Nephron progenitor cell (in vitro differentiated cells): ENCODE measurements around the gene VSX1.

Experiments used
- DNase-seq: peaks from one replicate; pipeline ENCODE4 v3.0.0; 2021
- H3K27ac Mint-ChIP-seq: 2 replicates; pipeline ENCODE4 v1.8.0; 2021; ENCODE audit warnings: mild to moderate bottlenecking, moderate library complexity, mixed read lengths
- H3K27me3 Mint-ChIP-seq: 2 replicates; pipeline ENCODE4 v1.8.0; 2021; ENCODE audit warnings: mild to moderate bottlenecking, low read depth, mixed read lengths; ENCODE audit not compliant: poor library complexity
- H3K36me3 Mint-ChIP-seq: 2 replicates; pipeline ENCODE4 v1.8.0; 2021; ENCODE audit warnings: low read depth, mixed read lengths
- H3K4me1 Mint-ChIP-seq: 2 replicates; pipeline ENCODE4 v1.8.0; 2021; ENCODE audit warnings: mixed read lengths
- H3K4me3 Mint-ChIP-seq: 2 replicates; pipeline ENCODE4 v1.8.0; 2021; ENCODE audit warnings: mild to moderate bottlenecking, moderate library complexity, mixed read lengths
- H3K9me3 Mint-ChIP-seq: 2 replicates; pipeline ENCODE4 v1.8.0; 2021; ENCODE audit warnings: mild to moderate bottlenecking, moderate library complexity, mixed read lengths
- TF ChIP-seq, protein P1 (sequence below): fragments of 200-600 bp; sonication (generic); IDR thresholded peaks from 2 replicates; pipeline ENCODE4 v1.5.0; 2021; ENCODE audit warnings: antibody characterized with exemption

The VSX1 gene

DNA sequence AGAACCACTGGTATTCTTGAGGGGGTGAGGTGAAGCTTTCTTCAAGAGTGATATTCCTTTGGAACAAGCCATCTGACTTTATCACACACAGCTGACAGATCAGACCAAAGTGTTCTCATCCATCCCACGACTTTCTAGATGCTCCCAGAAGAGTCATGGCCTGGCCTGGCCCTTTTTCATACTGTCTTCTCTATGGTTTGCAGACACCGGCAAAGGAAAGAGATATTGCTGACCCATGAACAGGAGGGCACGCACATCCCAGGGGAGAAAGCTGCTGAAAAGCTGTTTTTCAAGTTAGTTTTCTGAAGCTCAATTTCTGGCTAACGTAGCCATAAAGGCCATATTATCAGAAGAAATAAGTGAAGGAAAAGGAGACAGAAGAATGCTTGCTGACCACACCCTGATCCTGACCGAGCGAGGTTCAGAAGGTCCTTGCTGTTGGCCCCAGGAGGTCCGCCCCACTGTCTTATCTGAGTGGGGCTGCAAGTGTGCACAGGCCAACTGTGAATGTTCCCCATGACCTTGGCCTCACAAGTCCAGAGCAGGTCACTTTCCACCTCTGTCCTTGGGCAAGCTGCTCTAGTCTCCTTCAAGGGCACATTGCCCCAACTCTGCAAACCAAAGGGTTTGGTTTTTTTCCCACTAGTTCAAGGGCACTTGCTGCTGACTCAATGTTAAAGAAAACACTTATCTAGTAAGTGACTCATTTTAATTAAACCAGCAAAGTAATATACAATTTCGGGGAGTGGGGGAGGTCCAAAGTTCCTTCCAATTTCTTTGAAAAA lies 26.0 kb downstream of the VSX1 start:
- TF ChIP-seq, protein P1, sequence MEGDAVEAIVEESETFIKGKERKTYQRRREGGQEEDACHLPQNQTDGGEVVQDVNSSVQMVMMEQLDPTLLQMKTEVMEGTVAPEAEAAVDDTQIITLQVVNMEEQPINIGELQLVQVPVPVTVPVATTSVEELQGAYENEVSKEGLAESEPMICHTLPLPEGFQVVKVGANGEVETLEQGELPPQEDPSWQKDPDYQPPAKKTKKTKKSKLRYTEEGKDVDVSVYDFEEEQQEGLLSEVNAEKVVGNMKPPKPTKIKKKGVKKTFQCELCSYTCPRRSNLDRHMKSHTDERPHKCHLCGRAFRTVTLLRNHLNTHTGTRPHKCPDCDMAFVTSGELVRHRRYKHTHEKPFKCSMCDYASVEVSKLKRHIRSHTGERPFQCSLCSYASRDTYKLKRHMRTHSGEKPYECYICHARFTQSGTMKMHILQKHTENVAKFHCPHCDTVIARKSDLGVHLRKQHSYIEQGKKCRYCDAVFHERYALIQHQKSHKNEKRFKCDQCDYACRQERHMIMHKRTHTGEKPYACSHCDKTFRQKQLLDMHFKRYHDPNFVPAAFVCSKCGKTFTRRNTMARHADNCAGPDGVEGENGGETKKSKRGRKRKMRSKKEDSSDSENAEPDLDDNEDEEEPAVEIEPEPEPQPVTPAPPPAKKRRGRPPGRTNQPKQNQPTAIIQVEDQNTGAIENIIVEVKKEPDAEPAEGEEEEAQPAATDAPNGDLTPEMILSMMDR, result no peak
- no peak for DNase-seq
- H3K4me1 Mint-ChIP-seq, result peaks cover 11% of the 10 kb centered on the region
- H3K9me3 Mint-ChIP-seq, result no peaks in the 10 kb centered on the region
- H3K4me3 Mint-ChIP-seq, result peak overlapping the region; percentile 65
- no peak overlapping the region for H3K27ac Mint-ChIP-seq
- peaks cover 97% of the 10 kb centered on the region for H3K27me3 Mint-ChIP-seq
- H3K36me3 Mint-ChIP-seq, result no peaks in the 10 kb centered on the region

DNA sequence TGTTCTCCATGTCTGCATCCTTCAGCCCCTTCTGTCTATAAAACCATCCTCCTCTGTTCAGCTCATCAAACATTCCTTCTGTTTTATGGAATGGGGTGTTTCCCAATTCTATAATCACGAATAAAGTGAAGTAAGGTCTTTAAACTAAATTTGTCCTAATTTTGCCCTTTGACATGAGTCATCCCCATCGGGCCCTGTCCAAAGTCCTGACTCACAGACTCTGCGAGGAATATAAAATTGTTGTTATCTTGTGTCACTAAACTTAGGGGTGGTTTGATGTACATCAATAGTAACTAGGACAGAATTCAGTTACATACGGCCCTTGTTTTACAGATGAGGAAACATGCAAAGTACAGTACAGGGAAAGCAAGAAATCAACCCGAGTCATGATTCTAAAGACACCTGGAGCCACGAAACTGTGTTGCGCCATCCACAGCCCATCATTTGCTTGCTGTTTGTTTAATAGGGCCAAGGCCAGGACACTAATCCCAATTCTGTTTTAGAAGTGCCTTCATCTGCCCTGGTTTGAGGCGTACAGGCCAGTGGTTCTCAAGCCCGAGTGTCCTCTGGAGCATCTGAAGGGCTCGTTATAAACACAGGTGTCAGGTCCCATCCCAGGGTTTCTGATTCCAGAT lies 26.8 kb downstream of the VSX1 start:
- no peak for DNase-seq
- H3K36me3 Mint-ChIP-seq, result no peaks in the 10 kb centered on the region
- H3K9me3 Mint-ChIP-seq, result no peaks in the 10 kb centered on the region
- peaks cover 97% of the 10 kb centered on the region for H3K27me3 Mint-ChIP-seq
- H3K4me1 Mint-ChIP-seq, result peaks cover 11% of the 10 kb centered on the region
- no peak overlapping the region for H3K4me3 Mint-ChIP-seq
- TF ChIP-seq, protein P1, result no peak
- no peak overlapping the region for H3K27ac Mint-ChIP-seq

DNA sequence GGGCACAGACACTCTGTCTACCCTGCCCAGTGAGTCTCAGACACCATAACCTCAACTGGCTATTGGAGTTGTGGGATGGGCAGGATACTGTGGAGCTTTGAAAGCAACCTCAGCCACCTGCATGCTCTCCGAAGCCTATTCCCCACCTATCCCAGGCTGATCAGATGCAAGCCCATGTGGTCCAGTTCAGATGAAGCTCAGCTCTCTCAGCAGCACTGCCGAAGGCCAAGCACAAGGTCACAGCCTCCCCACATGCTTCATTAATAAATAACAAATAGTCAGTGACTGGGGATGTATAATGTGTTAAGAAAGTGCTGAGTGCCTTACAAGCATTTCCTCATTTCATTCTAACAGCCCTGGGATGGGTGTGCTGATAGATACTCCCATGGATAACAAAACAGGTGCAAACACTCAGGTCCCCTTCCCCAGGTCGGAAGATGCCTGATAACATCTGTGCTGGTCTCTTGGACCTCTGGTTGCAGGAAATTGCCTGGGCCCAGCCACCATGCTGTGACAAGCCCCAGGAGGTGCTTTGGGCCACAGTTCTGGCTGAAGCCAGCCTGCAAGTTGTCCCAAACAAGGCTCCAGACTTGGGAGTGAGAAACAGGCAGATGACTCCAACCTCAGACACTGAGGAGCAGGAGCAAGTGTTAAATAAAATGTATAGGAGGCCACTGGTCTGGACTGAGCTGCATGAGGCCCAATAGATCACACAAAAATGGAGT lies 27.7 kb downstream of the VSX1 start:
- peaks cover 11% of the 10 kb centered on the region for H3K4me1 Mint-ChIP-seq
- no peak overlapping the region for H3K4me3 Mint-ChIP-seq
- TF ChIP-seq, protein P1, result no peak
- no peak overlapping the region for H3K27ac Mint-ChIP-seq
- no peaks in the 10 kb centered on the region for H3K9me3 Mint-ChIP-seq
- no peak for DNase-seq
- H3K36me3 Mint-ChIP-seq, result no peaks in the 10 kb centered on the region
- peaks cover 96% of the 10 kb centered on the region for H3K27me3 Mint-ChIP-seq

DNA sequence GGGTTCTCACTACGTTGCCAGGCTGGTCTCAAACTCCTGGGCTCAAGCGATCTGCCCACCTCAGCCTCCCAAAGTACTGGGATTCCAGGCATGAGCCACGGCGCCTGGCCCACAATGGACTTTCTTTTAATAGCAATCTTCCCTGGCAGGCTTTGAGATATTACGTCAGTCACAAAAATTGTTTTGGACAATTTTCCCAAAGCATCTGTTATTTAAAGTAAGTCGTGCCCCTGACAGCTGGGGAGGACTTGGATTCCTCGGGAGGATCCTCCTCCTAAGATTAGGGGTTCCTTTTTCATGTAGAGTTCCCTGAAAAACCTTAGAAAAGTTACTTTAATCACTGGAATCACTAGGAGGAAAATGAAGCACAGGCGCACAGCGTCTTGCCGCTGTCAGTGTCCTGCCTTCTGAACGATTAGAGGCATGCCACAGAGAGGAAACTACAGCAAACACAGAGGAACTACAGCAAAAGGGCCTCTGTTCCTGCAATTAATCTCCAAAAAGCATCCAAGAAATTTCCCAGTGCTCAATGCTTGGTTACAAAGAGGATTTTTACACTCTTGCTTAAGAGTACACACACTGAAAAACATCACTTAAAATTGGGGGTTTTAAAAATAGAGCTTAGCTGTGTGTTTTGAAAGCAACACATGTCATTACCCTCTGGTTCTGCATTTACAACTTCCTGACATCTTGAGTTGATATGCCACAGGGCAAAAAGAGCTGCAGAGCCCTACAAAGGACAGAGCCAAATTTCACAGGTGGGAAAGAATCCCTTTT lies 28.5 kb downstream of the VSX1 start:
- no peak for DNase-seq
- no peaks in the 10 kb centered on the region for H3K36me3 Mint-ChIP-seq
- H3K9me3 Mint-ChIP-seq, result no peaks in the 10 kb centered on the region
- H3K27me3 Mint-ChIP-seq, result peaks cover 95% of the 10 kb centered on the region
- peaks cover 7% of the 10 kb centered on the region for H3K4me1 Mint-ChIP-seq
- H3K27ac Mint-ChIP-seq, result no peak overlapping the region
- H3K4me3 Mint-ChIP-seq, result no peak overlapping the region
- TF ChIP-seq, protein P1, result no peak

DNA sequence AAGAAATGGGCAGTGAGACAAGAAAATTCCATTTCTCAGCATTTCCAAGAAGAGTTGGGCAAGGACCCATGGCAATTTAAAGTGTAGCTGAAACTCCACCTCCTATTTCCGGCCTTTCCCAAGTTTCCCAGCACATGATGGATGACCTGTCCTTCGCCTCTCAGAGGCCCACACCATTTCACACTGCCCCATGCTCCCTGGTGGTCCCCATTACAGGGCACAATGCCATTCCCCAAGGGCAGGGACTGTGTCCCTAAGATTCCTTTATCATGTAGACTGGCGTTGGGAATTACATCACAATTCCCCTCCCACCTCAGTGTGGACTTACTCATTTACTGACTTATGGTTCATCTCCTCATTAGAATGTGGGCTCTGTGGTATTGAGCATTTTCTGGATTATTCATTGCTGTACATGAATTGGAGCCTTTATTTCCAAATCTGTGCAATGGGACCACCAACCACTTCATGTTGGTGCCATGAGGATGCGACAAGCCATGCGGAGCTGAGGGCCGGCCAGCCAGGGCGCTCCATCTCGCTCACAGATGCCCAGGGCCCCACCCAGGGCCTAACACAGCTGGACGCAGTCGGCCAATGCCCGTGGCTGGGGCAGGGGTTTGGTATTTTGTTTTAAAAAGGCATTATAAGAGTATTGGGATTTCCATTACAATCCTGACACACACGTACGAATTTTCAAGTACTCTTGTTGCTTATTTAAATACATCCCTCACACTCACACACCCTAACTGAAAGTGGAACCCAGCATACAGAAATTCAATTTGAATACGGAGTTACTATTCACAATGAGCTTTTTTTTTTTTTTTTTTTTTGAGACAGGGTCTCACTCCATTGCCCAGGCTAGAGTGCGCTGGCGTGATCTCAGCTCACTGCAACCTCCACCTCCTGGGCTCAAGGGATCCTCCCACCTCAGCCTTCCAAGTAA lies 29.4 kb downstream of the VSX1 start:
- Mint-ChIP-seq H3K27ac (no peak overlapping the region), H3K27me3 (peaks cover 93% of the 10 kb centered on the region), H3K36me3 (no peaks in the 10 kb centered on the region), H3K4me1 (peaks cover 7% of the 10 kb centered on the region), H3K9me3 (no peaks in the 10 kb centered on the region), H3K4me3 (no peak overlapping the region)
- TF ChIP-seq, protein P1, result no peak
- no peak for DNase-seq
